ENCODE measurements around the gene POLR1E. TPM values are rescaled to one million over a fixed set of nuclear protein-coding genes. Genes with fewer than 3 reads are reported as not detected.
A peak's percentile ranks its signal among the peaks of the same experiment; 100 is the strongest.

The POLR1E gene
- total and polyA plus RNA-seq, 12 donors = 5.0 to 28.8 (median 17.5) TPM

- Histone ChIP-seq H3K4me1 (no peaks in the 10 kb centered on the region), H3K4me3 (no peak overlapping the region), H3K27me3 (no peaks in the 10 kb centered on the region), H3K9me3 (no peaks in the 10 kb centered on the region), H3K36me3 (peaks cover 0 to 93% (median 20%) of the 10 kb centered on the region in 9 donors), H3K27ac (no peak overlapping the region)
- 95 to 96% methylated on average over 2 of the region's 2 CpGs for WGBS, 2 donors
- no peak for ATAC-seq
- no peak for DNase-seq
- intact Hi-C loops (cut with DNase I) = no loop called here
- TF ChIP-seq CTCF (IDR thresholded peaks at IDR 0.05) = no peak
Measured at GRCh38 chr9:37522971-37523370, 37.2 kb downstream of the POLR1E start.

- 92 to 94% methylated on average over 6 of the region's 6 CpGs for WGBS, 2 donors
- TF ChIP-seq CTCF (IDR thresholded peaks at IDR 0.05) = no peak
- Histone ChIP-seq H3K9me3 (no peaks in the 10 kb centered on the region), H3K27me3 (no peaks in the 10 kb centered on the region), H3K36me3 (peaks cover 0 to 95% (median 25%) of the 10 kb centered on the region in 9 donors), H3K27ac (no peak overlapping the region), H3K4me3 (no peak overlapping the region), H3K4me1 (no peaks in the 10 kb centered on the region)
- DNase-seq = no peak
- ATAC-seq = no peak
- intact Hi-C loops (cut with DNase I) = no loop called here
Measured at GRCh38 chr9:37523916-37524315, 38.2 kb downstream of the POLR1E start.

- intact Hi-C loops (cut with DNase I) = no loop called here
- Histone ChIP-seq H3K36me3 (peaks cover 0 to 83% (median 24%) of the 10 kb centered on the region in 9 donors), H3K27me3 (no peaks in the 10 kb centered on the region), H3K4me3 (no peak overlapping the region), H3K9me3 (no peaks in the 10 kb centered on the region), H3K27ac (peak overlapping the region in 1 of 10 donors; percentile 64), H3K4me1 (no peaks in the 10 kb centered on the region)
- TF ChIP-seq CTCF (IDR thresholded peaks at IDR 0.05) = no peak
- DNase-seq (no peak), ATAC-seq (peak in 1 of 8 donors; percentile 11)
- 90 to 91% methylated on average over 18 of the region's 18 CpGs for WGBS, 2 donors
Measured at GRCh38 chr9:37528652-37529471, 43.1 kb downstream of the POLR1E start.

- H3K27me3 ChIP-seq = no peaks in the 10 kb centered on the region
- peaks cover 0 to 82% (median 17%) of the 10 kb centered on the region in 9 donors for H3K36me3 ChIP-seq
- ATAC-seq (peak in 1 of 8 donors; percentile 19), DNase-seq (no peak)
- intact Hi-C loops (cut with DNase I) = no loop called here
- WGBS, 2 donors = 94 to 99% methylated on average over 13 of the region's 13 CpGs
- H3K4me3 ChIP-seq = no peak overlapping the region
- no peak for TF ChIP-seq CTCF (IDR thresholded peaks at IDR 0.05)
- no peaks in the 10 kb centered on the region for H3K9me3 ChIP-seq
- H3K4me1 ChIP-seq = no peaks in the 10 kb centered on the region
- H3K27ac ChIP-seq = peak overlapping the region in 1 of 10 donors; percentile 62
Measured at GRCh38 chr9:37531699-37532098, 46.0 kb downstream of the POLR1E start.

All from heart right ventricle (tissue), 16 donors.